Osteocyte (in vitro differentiated cells): ENCODE results near the gene SGTA. TPM values are rescaled to one million over a fixed set of nuclear protein-coding genes. Genes with fewer than 3 reads are reported as not detected.

Source experiments
- DNase-seq: peaks from one replicate; pipeline ENCODE4 v3.0.0; 2021; ENCODE audit warnings: mixed read lengths; ENCODE audit not compliant: unreplicated experiment; ENCODE audit errors: extremely low spot score
- H3K27ac Mint-ChIP-seq: one replicate; pipeline ENCODE4 v1.8.0; 2021; ENCODE audit warnings: mild to moderate bottlenecking, mixed read lengths; ENCODE audit not compliant: unreplicated experiment
- H3K27me3 Mint-ChIP-seq: one replicate; pipeline ENCODE4 v1.8.0; 2021; ENCODE audit warnings: mixed read lengths; ENCODE audit not compliant: unreplicated experiment
- H3K36me3 Mint-ChIP-seq: one replicate; pipeline ENCODE4 v1.8.0; 2021; ENCODE audit warnings: mixed read lengths; ENCODE audit not compliant: unreplicated experiment
- H3K4me1 Mint-ChIP-seq: one replicate; pipeline ENCODE4 v1.8.0; 2021; ENCODE audit warnings: mixed read lengths; ENCODE audit not compliant: unreplicated experiment
- H3K4me3 Mint-ChIP-seq: one replicate; pipeline ENCODE4 v1.8.0; 2021; ENCODE audit warnings: mild to moderate bottlenecking, moderate library complexity, mixed read lengths; ENCODE audit not compliant: unreplicated experiment
- H3K9me3 Mint-ChIP-seq: one replicate; pipeline ENCODE4 v1.8.0; 2021; ENCODE audit warnings: mixed read lengths; ENCODE audit not compliant: unreplicated experiment
- CTCF ChIP-seq: fragments of 200-600 bp; sonication (generic); IDR thresholded peaks from 2 replicates; pipeline ENCODE4 v1.5.0; 2021; ENCODE audit warnings: antibody characterized with exemption, mild to moderate bottlenecking, moderate library complexity
- total RNA-seq: library from RNA; stranded (reverse); gene quantifications from 2 replicates; pipeline ENCODE4 v1.2.1, GENCODE V29; 2021

Gene SGTA
- total RNA-seq, 1 donor from 2014 or later = 53.2 TPM

- H3K9me3 Mint-ChIP-seq = no peaks in the 10 kb centered on the region
- no peak overlapping the region for H3K27ac Mint-ChIP-seq
- TF ChIP-seq CTCF = no peak
- no peaks in the 10 kb centered on the region for H3K4me1 Mint-ChIP-seq
- no peaks in the 10 kb centered on the region for H3K27me3 Mint-ChIP-seq
- no peak for DNase-seq
- no peak overlapping the region for H3K4me3 Mint-ChIP-seq
- H3K36me3 Mint-ChIP-seq = peaks cover 18% of the 10 kb centered on the region
Observed at GRCh38 chr19:2755448-2755705, 27.7 kb downstream of the SGTA start.

DNA sequence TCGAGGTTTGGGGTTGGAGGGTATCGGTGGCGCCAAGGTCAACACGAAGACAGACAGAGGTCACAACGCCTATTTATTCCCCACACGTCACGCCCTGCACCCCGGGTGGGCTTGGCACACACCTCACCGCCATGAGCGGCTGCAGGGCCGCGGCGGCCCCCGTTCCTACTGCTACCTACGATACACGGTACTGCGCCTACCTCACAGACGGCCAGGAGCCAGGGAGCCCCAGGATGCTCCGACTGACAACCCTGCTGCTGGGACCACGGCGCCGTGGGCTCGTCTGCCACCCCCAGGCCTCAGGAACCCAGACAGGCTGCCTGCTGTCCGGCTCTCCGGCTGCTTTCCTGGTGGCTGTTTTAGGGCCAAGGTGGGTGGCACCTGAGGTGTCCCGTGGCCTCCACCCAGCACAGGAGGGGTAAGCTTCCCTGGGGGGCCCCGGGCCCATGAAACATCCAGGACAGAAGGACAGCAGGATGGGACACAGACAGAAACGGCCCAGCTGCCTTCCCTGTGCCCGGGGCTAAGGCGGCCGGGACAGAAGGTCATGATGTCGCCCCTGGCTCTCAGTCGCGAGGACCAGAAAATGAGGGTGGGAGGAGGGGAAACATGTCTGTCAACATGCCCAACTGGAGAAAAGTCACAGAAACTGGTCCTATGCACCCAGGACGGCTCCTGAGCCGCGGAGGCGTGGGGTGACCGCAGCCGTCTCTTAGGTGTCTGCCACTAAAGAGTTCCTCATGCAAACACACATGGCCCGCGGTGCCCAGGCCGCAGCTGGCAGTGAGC, 28.2 kb downstream of the SGTA start:
- H3K4me1 Mint-ChIP-seq = no peaks in the 10 kb centered on the region
- H3K27ac Mint-ChIP-seq = no peak overlapping the region
- no peaks in the 10 kb centered on the region for H3K27me3 Mint-ChIP-seq
- H3K36me3 Mint-ChIP-seq = peaks cover 18% of the 10 kb centered on the region
- no peak for TF ChIP-seq CTCF
- H3K9me3 Mint-ChIP-seq = no peaks in the 10 kb centered on the region
- no peak overlapping the region for H3K4me3 Mint-ChIP-seq
- DNase-seq = no peak

- Mint-ChIP-seq H3K27ac (no peak overlapping the region), H3K9me3 (no peaks in the 10 kb centered on the region), H3K4me1 (no peaks in the 10 kb centered on the region), H3K4me3 (no peak overlapping the region), H3K27me3 (no peaks in the 10 kb centered on the region), H3K36me3 (peaks cover 9% of the 10 kb centered on the region)
- DNase-seq = no peak
- no peak for TF ChIP-seq CTCF
Observed at GRCh38 chr19:2751438-2751830, 31.6 kb downstream of the SGTA start.

DNA sequence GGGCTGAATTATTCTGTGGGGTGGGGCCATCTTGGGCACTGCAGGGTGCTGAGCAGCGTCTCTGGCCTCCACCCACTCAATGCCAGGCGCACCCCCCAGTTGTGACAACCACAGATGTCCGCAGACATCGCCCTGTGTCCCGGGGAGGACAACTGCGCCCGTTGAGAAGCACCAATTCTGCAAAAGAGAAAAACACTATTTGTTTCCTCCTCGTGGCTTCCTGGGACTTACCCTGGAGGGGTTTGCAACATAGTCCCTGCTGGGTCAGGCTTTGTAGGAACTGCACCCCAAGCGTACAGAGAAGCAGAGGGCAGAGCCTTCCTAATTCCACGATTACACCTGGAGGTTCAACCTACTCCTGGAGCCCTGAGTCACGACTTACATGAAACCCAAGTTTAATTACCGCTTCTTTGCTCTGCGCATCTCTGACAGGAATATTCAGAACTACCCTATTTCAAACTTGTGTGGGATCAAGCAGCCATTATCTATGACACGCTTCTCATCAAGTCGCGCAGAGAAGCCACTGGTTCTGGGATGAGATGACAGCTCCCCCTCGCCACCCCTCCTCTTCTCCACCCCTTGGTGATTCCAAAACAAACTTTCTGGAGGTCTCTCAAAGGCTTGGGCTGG, 32.1 kb downstream of the SGTA start:
- Mint-ChIP-seq H3K36me3 (peaks cover 4% of the 10 kb centered on the region), H3K9me3 (no peaks in the 10 kb centered on the region), H3K4me1 (no peaks in the 10 kb centered on the region), H3K27ac (no peak overlapping the region), H3K27me3 (no peaks in the 10 kb centered on the region), H3K4me3 (no peak overlapping the region)
- no peak for DNase-seq
- TF ChIP-seq CTCF = no peak

- no peaks in the 10 kb centered on the region for H3K4me1 Mint-ChIP-seq
- DNase-seq = no peak
- H3K9me3 Mint-ChIP-seq = no peaks in the 10 kb centered on the region
- TF ChIP-seq CTCF = no peak
- H3K4me3 Mint-ChIP-seq = no peak overlapping the region
- H3K27me3 Mint-ChIP-seq = peaks cover 12% of the 10 kb centered on the region
- H3K27ac Mint-ChIP-seq = no peak overlapping the region
- no peaks in the 10 kb centered on the region for H3K36me3 Mint-ChIP-seq
Observed at GRCh38 chr19:2747349-2747748, 35.7 kb downstream of the SGTA start.
